HG03469 (cell line): ENCODE results near the gene ALS2.
"Not testable (repeated sequence)": the region's sequence is repeated elsewhere in the genome, so short reads cannot be mapped to it uniquely, and the experiment has no call there.

Source experiments
- ATAC-seq: cut with Tn5 transposase; IDR thresholded peaks from one replicate; pipeline ENCODE4 v1.9.1; 2021; ENCODE audit warnings: mild to moderate bottlenecking, moderate library complexity, moderate number of reproducible peaks; ENCODE audit not compliant: unreplicated experiment

The ALS2 gene

DNA sequence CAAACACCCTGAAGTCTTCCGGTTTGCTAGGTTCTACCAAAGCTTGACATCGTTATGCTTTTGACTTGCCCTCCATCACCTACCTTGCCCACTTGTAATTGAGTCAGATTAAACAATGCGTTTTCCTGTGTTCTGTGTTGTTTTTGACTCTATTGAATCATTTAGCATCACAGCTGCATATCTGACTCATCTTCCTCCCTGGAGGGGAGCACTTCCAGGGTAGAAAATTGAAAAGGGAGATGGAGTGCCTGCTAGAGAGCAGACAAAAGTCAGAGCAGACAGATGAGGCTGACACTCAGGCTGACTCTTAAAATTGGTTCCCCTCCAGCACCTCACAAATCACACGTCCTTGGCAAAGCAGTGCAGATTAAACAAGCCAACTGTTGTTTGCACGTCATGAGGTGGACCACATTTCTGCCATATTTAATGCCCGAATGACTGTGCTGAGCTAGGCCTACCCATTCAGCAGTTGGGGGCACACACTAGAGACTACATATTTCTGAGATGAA, 84.5 kb downstream of the ALS2 start:
- no peak for ATAC-seq

GRCh38 chr2:201685156-201685555, 95.6 kb downstream of the ALS2 start:
- ATAC-seq = no peak

GRCh38 chr2:201680743-201681142, 100.0 kb downstream of the ALS2 start:
- ATAC-seq = no peak

GRCh38 chr2:201678401-201678800, 102.3 kb downstream of the ALS2 start:
- no peak for ATAC-seq

- no peak for ATAC-seq
Observed at GRCh38 chr2:201675454-201675853, 105.3 kb downstream of the ALS2 start.

GRCh38 chr2:201674794-201675193, 105.9 kb downstream of the ALS2 start:
- no peak for ATAC-seq

GRCh38 chr2:201674298-201674697, 106.4 kb downstream of the ALS2 start:
- no peak for ATAC-seq

DNA sequence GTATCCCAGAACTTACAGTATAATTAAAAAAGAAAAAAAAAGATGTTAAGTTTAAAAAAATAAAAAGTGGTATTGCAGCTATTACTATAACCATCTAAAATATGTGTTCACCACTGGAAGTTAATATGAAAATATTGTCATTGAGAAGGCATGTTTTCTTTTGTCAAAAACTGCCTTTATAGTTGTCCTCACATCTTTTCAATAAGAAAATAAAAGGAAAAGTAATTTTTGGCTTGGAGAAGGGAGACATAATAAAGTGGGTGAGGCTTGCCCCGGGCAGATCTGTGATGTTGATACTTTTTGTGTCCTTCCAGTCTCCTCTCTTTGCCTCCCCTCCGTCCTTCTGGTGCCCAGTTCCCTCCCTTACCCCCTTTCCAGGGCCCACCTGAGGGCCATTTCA, 107.2 kb downstream of the ALS2 start:
- ATAC-seq = no peak

DNA sequence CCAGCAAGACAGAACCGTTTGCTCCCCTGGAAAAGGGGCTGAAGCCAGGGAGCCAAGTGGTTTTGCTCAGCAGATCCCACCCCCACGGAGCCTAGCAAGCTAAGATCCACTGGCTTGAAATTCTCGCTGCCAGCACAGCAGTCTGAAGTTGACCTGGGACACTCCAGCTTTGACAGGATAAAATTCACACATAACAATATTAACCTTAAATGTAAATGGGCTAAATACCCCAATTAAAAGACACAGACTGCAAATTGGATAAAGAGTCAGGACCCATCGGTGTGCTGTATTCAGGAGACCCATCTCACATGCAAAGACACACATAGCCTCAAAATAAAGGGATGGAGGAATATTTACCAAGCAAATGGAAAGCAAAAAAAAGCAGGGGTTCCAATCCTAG, 109.5 kb downstream of the ALS2 start:
- ATAC-seq = not testable (repeated sequence)

DNA sequence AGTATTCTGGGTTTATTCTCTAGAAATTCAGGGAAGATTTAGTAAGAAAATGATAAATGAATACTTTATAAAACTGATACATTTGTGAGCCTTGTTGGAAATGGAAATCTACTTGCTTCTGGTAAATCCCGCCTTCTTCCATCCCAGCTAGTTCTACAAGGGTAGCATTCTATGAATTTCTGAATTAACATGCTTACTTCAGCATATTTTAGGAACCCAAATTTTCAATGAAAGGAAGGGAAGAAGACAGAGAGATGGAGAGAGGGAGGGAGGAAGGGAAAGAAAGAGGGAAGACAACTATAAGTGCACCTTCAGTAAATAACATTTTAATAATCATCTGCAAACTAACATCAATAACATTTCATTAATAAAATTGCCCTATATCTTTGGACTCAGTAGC, 110.9 kb downstream of the ALS2 start:
- no peak for ATAC-seq

DNA sequence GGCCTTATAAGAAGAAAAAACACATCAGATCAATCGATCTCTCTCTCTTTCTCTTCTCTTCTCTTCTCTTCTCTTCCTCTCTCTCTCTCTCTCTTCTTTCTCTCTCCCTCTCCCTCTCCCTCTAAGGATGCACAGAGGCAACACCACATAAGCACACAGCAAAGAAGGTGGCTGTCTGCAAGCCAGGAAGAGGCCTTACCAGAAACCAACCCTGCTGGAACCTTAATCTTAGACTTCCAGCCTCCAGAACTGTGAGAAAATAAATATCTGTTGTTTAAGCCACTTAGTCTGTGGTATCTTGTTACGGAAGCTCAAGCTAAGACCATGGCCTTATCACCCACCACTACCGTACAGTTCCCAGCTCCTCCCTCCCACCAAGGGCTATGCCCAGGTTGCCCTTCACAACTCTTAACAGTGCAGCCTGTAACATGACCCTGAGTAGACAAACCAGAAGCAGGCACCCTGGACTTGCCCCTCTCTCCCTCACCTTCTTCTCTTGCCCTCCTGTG, 112.3 kb downstream of the ALS2 start:
- no peak for ATAC-seq

DNA sequence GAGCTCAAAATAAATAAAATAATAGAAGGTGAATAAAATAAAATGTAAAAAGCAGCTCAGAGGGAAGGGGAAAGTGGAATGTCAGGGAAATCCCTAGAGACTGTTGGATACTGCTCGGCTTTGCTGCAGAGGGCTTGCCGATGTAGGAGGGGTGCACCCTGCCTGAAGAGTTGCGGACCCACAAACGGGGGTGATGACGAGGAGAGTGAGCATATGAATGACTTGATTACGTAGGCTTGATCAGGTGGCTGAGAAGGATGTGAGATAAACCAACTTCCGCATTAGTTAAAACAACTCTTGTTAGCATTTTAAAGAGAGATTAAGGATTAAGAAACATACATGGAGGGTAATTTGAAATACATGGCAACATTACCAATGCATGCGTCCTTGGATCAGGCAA, 116.4 kb downstream of the ALS2 start:
- no peak for ATAC-seq

DNA sequence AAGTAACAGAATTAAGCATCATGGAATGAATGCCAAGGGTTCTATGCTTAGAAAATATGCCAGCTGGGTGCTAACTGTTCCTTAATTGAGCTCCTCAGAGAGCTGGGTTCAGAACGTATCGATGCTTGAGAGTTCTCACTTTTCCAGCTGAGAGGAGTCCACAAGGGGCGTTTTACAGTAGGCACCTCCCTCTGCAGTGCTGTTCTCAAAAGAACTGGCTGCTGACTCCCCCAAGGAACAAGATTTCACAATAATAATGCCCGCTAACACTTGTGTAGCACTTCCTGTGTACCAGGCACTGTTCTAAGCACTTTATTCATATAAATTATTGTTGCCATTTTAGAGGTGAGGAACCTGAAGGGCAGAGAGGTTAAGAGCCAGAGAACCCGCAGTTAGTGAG, 119.4 kb downstream of the ALS2 start:
- ATAC-seq = no peak

- no peak for ATAC-seq
Observed at GRCh38 chr2:201660293-201660895, 120.3 kb downstream of the ALS2 start.

DNA sequence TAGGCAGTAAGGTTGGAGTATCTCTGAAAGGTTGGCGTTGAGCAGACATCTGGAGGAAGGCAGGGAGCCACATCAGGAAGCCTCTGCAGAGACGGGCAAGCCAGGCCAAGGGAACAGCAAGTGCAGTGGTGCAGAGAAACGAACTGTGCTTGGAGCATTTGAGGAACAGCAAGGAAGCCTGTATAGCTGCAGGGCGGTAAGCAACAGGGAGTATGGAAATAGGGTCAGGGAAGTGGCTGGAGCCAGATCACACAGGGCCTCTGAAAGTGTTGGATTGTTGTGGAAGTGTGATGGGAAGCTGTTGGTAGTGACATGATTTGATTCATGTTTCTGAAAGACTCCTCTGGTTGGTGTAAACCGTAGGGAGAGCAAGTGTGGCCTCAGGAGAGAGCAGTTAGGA, 124.0 kb downstream of the ALS2 start:
- ATAC-seq = no peak

DNA sequence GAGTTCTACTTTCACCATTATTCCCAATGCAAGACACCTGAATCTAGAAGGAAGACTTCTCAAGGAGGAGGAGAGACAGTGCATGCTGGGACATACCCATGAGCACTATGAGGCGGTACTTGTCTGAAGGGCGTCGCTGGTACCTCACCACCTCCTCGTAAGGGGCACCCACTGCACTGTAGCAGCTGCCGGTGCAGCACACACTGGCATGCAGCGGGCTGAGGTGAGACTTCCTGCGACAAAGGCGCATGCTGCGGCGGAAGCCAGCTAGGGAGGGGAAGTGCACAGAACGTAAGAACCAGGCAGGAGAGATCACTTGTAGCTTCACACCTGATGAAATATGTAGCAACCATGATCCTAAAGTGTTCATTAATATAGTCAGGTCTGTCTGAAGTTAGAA, 124.6 kb downstream of the ALS2 start:
- no peak for ATAC-seq

GRCh38 chr2:201654616-201655384, 125.9 kb downstream of the ALS2 start:
- ATAC-seq = no peak

DNA sequence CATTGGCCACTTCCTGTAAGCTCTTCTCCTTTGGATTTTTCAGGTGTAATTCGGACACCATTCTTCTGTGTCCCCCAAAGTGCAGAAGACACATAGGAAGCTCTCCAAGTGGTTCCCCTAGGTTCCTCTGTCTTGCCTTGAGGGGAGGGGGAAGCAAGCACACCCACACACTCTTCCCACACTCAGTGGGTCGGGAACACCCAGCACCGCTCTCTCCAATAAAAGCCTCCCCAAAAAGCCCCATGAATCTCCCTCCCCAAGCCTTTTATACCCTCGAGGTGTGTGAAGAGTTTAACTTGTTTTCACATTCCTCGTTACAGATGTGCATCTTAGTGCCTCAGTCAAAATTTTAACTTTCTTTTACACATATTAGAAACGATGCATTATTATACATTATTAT, 127.5 kb downstream of the ALS2 start:
- ATAC-seq = no peak
